GM21423 (cell line): ENCODE results near the gene TEX50.
"Not testable (repeated sequence)": the region's sequence is repeated elsewhere in the genome, so short reads cannot be mapped to it uniquely, and the experiment has no call there.

Source experiments
- ATAC-seq: cut with Tn5 transposase; IDR thresholded peaks from one replicate; pipeline ENCODE4 v1.9.1; 2021; ENCODE audit warnings: mild to moderate bottlenecking, moderate library complexity; ENCODE audit not compliant: unreplicated experiment

The TEX50 gene

GRCh38 chr1:173661271-173661670 lies 26.1 kb downstream of the TEX50 start:
- ATAC-seq, result no peak

GRCh38 chr1:173661763-173662162 lies 26.6 kb downstream of the TEX50 start:
- ATAC-seq, result no peak

- ATAC-seq, result no peak
These were observed 28.0 kb downstream of the TEX50 start for GRCh38 chr1:173663159-173663558.

GRCh38 chr1:173666646-173667045 lies 31.5 kb downstream of the TEX50 start:
- no peak for ATAC-seq

GRCh38 chr1:173669491-173669941 lies 34.4 kb downstream of the TEX50 start, which contains the start of gene ANKRD45:
Gene ANKRD45, minus strand, starts transcription at chr1:173669851. Its CDS starts 10,433 bp downstream, at chr1:173659418.
- no peak for ATAC-seq

- ATAC-seq, result not testable (repeated sequence)
These were observed 39.4 kb downstream of the TEX50 start for GRCh38 chr1:173674496-173674895.

GRCh38 chr1:173680152-173680551 lies 45.0 kb downstream of the TEX50 start:
- ATAC-seq, result not testable (repeated sequence)

GRCh38 chr1:173682184-173682583 lies 47.0 kb downstream of the TEX50 start:
- no peak for ATAC-seq

- not testable (repeated sequence) for ATAC-seq
These were observed 48.7 kb downstream of the TEX50 start for GRCh38 chr1:173683838-173684237.

- ATAC-seq, result not testable (repeated sequence)
These were observed 50.0 kb downstream of the TEX50 start for GRCh38 chr1:173685121-173685520.
